Kidney epithelial cell (primary cell): ENCODE data around the gene TMIGD1. TPM values are rescaled to one million over a fixed set of nuclear protein-coding genes. Genes with fewer than 3 reads are reported as not detected.

Source experiments
- DNase-seq: peaks from one replicate; pipeline ENCODE4 v3.0.0-alpha.2; 2010; ENCODE audit warnings: low read depth
- H3K27me3 ChIP-seq: 2 replicates; pipeline ENCODE4 v1.6.0; 2011; ENCODE audit warnings: low read length; ENCODE audit not compliant: control insufficient read depth, insufficient read depth
- H3K36me3 ChIP-seq: 2 replicates; pipeline ENCODE4 v1.5.1; 2011; ENCODE audit warnings: low read length; ENCODE audit not compliant: control insufficient read depth, insufficient read depth
- H3K4me3 ChIP-seq: 2 replicates; pipeline ENCODE4 v1.5.1; 2011; ENCODE audit warnings: low read depth, mild to moderate bottlenecking, control low read depth, low read length
- total RNA-seq: library from RNA; depleted of rRNA; stranded (reverse); fragments of >200 nt; gene quantifications from 2 replicates; pipeline ENCODE4 v1.2.3, GENCODE V29; 2015
- TF ChIP-seq, protein P1 (sequence below): IDR thresholded peaks from 2 replicates; pipeline ENCODE4 v1.5.1; 2011; ENCODE audit warnings: mild to moderate bottlenecking, moderate library complexity, low read length, control low read depth, inconsistent platforms; ENCODE audit not compliant: insufficient read depth, poor library complexity, severe bottlenecking

The TMIGD1 gene
- total RNA-seq, 1 donor from 2014 or later, result not detected

DNA sequence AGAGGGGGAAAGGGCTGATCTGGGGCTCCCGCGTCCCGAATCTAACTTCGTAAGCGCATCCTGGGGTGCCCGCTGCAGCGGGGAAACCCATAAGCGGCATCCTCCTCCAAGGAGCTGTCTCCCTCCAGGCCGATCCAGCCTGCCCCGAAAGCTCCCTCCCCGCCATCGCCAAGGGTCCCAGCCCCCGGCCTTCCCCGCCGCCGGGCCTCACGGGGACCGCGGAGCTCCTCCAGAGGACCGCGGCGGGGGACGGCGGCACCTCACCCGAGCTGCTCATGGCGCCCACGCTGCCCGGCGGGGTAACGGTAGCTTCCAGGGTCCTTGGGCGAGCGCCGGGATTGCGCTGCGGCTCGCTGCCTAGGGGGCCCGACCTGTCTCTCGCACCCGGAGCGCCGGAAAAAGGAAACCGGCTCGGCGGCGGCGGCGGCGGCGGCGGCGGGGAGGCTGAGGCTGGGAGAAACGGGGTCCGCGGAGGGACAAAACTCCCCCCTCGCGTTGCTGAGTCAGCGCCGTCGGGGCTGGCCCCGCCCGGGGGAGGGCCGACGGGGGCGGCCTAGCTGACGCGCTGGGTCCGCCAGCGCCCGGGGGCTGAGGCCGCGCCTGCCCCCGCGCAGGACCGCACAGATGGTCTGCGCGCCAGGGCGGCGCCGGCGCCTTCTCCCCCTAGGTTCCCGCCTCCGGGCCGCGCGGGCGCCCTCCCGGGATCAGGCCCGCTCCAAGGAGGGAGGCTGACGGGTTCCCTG is 42.1 kb downstream of the TMIGD1 start, which contains the start of gene BLMH:
TSS of gene BLMH (minus strand) at position 402 of the 743 bp plus-strand sequence. CDS start at position 277, 125 bp downstream.
- no peaks in the 10 kb centered on the region for H3K36me3 ChIP-seq
- no peak for DNase-seq
- H3K4me3 ChIP-seq, result peak within 1 kb of the TSS; percentile 78
- TF ChIP-seq, protein P1, sequence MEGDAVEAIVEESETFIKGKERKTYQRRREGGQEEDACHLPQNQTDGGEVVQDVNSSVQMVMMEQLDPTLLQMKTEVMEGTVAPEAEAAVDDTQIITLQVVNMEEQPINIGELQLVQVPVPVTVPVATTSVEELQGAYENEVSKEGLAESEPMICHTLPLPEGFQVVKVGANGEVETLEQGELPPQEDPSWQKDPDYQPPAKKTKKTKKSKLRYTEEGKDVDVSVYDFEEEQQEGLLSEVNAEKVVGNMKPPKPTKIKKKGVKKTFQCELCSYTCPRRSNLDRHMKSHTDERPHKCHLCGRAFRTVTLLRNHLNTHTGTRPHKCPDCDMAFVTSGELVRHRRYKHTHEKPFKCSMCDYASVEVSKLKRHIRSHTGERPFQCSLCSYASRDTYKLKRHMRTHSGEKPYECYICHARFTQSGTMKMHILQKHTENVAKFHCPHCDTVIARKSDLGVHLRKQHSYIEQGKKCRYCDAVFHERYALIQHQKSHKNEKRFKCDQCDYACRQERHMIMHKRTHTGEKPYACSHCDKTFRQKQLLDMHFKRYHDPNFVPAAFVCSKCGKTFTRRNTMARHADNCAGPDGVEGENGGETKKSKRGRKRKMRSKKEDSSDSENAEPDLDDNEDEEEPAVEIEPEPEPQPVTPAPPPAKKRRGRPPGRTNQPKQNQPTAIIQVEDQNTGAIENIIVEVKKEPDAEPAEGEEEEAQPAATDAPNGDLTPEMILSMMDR, result no peak
- no peaks in the 10 kb centered on the region for H3K27me3 ChIP-seq

DNA sequence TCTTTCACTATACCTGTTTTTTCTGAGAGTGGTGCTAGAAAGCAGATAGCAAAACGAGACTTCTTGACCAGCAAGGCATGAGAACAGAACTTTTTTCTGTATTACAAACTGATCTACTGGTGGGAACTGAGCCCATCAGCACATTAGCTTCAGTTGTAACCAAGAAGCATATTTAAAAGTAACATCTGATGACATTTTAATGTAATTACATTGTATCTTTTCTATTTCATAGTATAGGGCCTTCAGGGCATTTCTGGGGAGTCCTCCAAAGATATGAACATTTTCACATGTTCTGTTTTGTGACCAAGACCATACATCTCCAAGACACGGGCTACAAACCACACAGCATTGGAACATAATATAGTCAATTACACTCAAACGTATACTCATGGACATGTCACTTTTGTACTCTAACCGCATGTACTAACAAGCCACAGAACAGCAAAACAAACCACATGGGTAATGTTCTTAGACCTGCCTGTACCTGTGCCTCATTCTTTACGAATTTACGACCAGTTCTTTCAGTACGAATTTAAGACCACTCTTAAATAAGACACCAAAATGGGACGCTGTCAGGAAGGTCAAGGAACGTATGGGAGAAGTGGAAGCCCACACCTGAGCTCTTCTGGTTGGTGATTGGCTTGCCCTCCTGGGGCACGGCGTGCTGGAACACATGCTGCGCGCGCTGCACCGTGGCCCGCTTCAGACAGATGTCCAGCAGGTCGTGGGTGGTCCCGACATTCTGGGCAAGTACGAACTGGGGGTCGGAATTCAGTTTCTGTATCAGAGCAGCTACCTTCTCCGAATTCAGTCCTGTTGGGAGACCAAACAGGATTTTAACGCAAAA is 42.9 kb downstream of the TMIGD1 start:
- H3K36me3 ChIP-seq, result no peaks in the 10 kb centered on the region
- DNase-seq, result no peak
- no peaks in the 10 kb centered on the region for H3K27me3 ChIP-seq

DNA sequence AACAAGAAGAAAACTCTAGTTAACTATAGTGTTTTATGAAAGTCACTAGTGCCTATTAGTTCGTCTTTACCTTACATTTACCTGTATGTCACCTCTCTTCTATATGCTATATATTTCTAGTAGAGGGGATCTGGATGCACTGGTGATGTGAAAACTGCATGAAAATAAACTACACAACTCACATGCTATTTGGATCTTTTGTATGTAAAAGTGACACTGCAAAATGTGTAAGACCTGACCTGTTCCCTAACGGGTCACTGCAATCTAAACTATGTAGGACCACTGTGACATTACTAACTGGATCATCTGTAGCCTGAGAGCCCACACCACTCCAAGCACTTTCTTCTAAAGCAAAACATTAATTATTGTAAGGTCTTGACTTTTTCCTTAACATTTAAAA is 43.8 kb downstream of the TMIGD1 start:
- no peak for DNase-seq
- H3K36me3 ChIP-seq, result no peaks in the 10 kb centered on the region
- H3K27me3 ChIP-seq, result no peaks in the 10 kb centered on the region
- H3K4me3 ChIP-seq, result no peak overlapping the region
- TF ChIP-seq, protein P1, result no peak

More for the DNA sequence above, 42.9 kb downstream of the TMIGD1 start:
- TF ChIP-seq, protein P1, result no peak
- H3K4me3 ChIP-seq, result peak overlapping the region; percentile 78

DNA sequence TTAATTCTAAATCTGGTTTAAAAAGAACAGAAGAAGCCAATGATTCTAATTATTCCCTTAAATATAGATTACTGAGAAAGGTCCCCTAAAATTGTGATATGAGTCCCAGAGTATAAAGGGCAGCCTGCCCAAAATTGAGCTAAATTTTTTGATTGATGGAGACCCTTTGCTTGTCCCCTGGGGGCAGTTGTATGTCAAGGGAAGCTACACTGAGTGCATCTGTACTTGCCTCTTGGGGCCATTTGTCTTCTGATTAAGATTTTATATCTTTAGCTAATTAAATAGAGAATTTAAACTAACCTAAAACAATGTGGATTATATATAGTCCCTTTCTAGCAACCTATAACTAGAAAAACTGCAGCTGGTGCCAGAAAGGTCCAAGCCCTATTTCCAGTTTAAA is 54.7 kb downstream of the TMIGD1 start:
- no peaks in the 10 kb centered on the region for H3K27me3 ChIP-seq
- H3K36me3 ChIP-seq, result no peaks in the 10 kb centered on the region
- H3K4me3 ChIP-seq, result no peak overlapping the region
- DNase-seq, result no peak
- TF ChIP-seq, protein P1, result no peak

DNA sequence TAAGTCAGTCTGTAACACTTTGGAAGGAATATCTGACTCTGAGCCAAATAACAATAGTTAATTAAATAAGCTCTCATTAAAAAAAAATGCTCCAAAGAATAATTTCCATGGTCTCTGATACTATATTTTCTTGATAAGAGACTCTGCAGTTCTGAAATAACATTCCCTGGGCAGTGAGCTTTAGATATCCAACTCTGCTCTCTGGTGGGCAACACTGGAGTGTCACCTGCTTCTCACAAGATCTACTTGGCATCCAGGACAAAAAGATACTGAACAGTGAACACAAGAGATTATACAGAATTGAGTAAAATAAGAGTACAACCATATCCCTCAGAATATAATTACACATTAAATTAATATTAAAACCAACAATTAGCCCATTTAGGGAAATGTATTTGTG is 55.8 kb downstream of the TMIGD1 start:
- Histone ChIP-seq H3K36me3 (no peaks in the 10 kb centered on the region), H3K4me3 (no peak overlapping the region), H3K27me3 (no peaks in the 10 kb centered on the region)
- TF ChIP-seq, protein P1, result peak; percentile 54
- DNase-seq, result no peak
